Tongue (tissue), 2 donors: ENCODE results near the gene DCUN1D2. TPM values are rescaled to one million over a fixed set of nuclear protein-coding genes. Genes with fewer than 3 reads are reported as not detected.

Source experiments
- DNase-seq: peaks from one replicate; pipeline ENCODE4 v3.0.0-alpha.2; 2015
- total RNA-seq: library from RNA; depleted of rRNA; stranded (reverse); fragments of >200 nt; gene quantifications from one replicate; pipeline ENCODE4 v1.2.3, GENCODE V29; 2014

The DCUN1D2 gene
- total RNA-seq, 1 donor from 2014 or later: 24.8 TPM

- DNase-seq: no peak
Observed at GRCh38 chr13:113422807-113423519, 67.5 kb downstream of the DCUN1D2 start.

- DNase-seq: peak; percentile 89
Observed at GRCh38 chr13:113421673-113422270, 68.7 kb downstream of the DCUN1D2 start.

- DNase-seq: no peak
Observed at GRCh38 chr13:113420833-113421600, 69.5 kb downstream of the DCUN1D2 start.

- no peak for DNase-seq
Observed at GRCh38 chr13:113420232-113420631, 70.3 kb downstream of the DCUN1D2 start.

GRCh38 chr13:113419531-113420193 is 70.8 kb downstream of the DCUN1D2 start:
- no peak for DNase-seq

GRCh38 chr13:113418722-113419049 is 71.8 kb downstream of the DCUN1D2 start:
- DNase-seq: no peak

- DNase-seq: no peak
Observed at GRCh38 chr13:113417836-113418721, 72.4 kb downstream of the DCUN1D2 start.

GRCh38 chr13:113417008-113417751 is 73.3 kb downstream of the DCUN1D2 start:
- DNase-seq: no peak

- no peak for DNase-seq
Observed at GRCh38 chr13:113415825-113416224, 74.7 kb downstream of the DCUN1D2 start.

- no peak for DNase-seq
Observed at GRCh38 chr13:113415032-113415431, 75.5 kb downstream of the DCUN1D2 start.

GRCh38 chr13:113414335-113414734 is 76.2 kb downstream of the DCUN1D2 start:
- DNase-seq: no peak

- peak; percentile 74 for DNase-seq
Observed at GRCh38 chr13:113413898-113414282, 76.6 kb downstream of the DCUN1D2 start.

- no peak for DNase-seq
Observed at GRCh38 chr13:113413178-113413897, 77.2 kb downstream of the DCUN1D2 start.

- DNase-seq: no peak
Observed at GRCh38 chr13:113412440-113412839, 78.1 kb downstream of the DCUN1D2 start.

GRCh38 chr13:113411216-113412023 is 79.1 kb downstream of the DCUN1D2 start:
- peak; percentile 89 for DNase-seq

GRCh38 chr13:113410472-113411201 is 79.9 kb downstream of the DCUN1D2 start:
- peak; percentile 96 for DNase-seq

GRCh38 chr13:113408562-113408961 is 81.9 kb downstream of the DCUN1D2 start:
- DNase-seq: no peak

- no peak for DNase-seq
Observed at GRCh38 chr13:113407531-113408393, 82.7 kb downstream of the DCUN1D2 start.
